GM18520 (cell line): ENCODE measurements around the gene SRSF4.
"Not testable (repeated sequence)": the region's sequence is repeated elsewhere in the genome, so short reads cannot be mapped to it uniquely, and the experiment has no call there.

ENCODE experiments used
- ATAC-seq: cut with Tn5 transposase; IDR thresholded peaks from one replicate; pipeline ENCODE4 v1.9.1; 2021; ENCODE audit not compliant: unreplicated experiment

Gene SRSF4

GRCh38 chr1:29126198-29126597 lies 55.5 kb downstream of the SRSF4 start:
- ATAC-seq, result no peak

- no peak for ATAC-seq
These were observed 55.9 kb downstream of the SRSF4 start for GRCh38 chr1:29125788-29126187.

- ATAC-seq, result no peak
These were observed 56.5 kb downstream of the SRSF4 start for GRCh38 chr1:29125237-29125641.

GRCh38 chr1:29124366-29125236 lies 57.1 kb downstream of the SRSF4 start:
- no peak for ATAC-seq

- ATAC-seq, result no peak
These were observed 57.8 kb downstream of the SRSF4 start, which contains the start of gene TMEM200B for GRCh38 chr1:29123887-29124365. Gene TMEM200B, minus strand, starts transcription at chr1:29123903. Its CDS starts 2,075 bp downstream, at chr1:29121828.

- no peak for ATAC-seq
These were observed 58.4 kb downstream of the SRSF4 start for GRCh38 chr1:29123053-29123886.

GRCh38 chr1:29122682-29123052 lies 59.0 kb downstream of the SRSF4 start:
- no peak for ATAC-seq

GRCh38 chr1:29121936-29122681 lies 59.6 kb downstream of the SRSF4 start:
- ATAC-seq, result no peak

GRCh38 chr1:29121516-29121935 lies 60.2 kb downstream of the SRSF4 start:
- ATAC-seq, result no peak

GRCh38 chr1:29120947-29121485 lies 60.7 kb downstream of the SRSF4 start:
- no peak for ATAC-seq

GRCh38 chr1:29120367-29120766 lies 61.3 kb downstream of the SRSF4 start:
- ATAC-seq, result no peak

- no peak for ATAC-seq
These were observed 62.4 kb downstream of the SRSF4 start for GRCh38 chr1:29119121-29119929.

- ATAC-seq, result no peak
These were observed 64.3 kb downstream of the SRSF4 start for GRCh38 chr1:29117381-29117780.

GRCh38 chr1:29114654-29115053 lies 67.0 kb downstream of the SRSF4 start:
- no peak for ATAC-seq

- no peak for ATAC-seq
These were observed 68.1 kb downstream of the SRSF4 start for GRCh38 chr1:29113413-29114117.

GRCh38 chr1:29112705-29113412 lies 68.8 kb downstream of the SRSF4 start:
- no peak for ATAC-seq

- not testable (repeated sequence) for ATAC-seq
These were observed 73.7 kb downstream of the SRSF4 start for GRCh38 chr1:29108041-29108440.

- no peak for ATAC-seq
These were observed 75.9 kb downstream of the SRSF4 start for GRCh38 chr1:29105822-29106221.

GRCh38 chr1:29100487-29100886 lies 81.2 kb downstream of the SRSF4 start:
- ATAC-seq, result no peak
